Measurements from ENCODE around the gene C15orf62.

The C15orf62 gene

GRCh38 chr15:40769274-40770146 lies at the start of gene C15orf62:
Gene C15orf62 (plus strand): TSS chr15:40769980. CDS start chr15:40770496, 516 bp downstream.
- DNase-seq, result peak; percentile 38

DNA sequence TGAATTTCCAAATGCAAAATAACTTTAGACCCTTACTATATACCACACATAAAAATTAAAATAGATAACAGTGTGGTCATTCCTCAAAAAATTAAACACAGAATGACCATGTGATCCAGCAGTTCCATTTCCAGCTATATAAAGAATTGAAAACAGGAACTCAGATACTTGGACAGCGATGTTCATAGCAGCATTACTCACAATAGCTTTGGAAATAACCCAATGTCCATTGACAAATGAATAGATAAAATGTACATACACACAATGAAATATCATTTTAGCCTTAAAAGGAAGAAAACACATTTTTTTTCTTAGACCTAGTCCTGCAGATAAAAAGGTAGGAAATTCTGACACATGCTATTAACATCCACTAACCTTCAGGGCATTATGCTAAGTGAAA lies 48.1 kb upstream of the C15orf62 start:
- no peak for DNase-seq

- DNase-seq, result no peak
These were observed 47.4 kb upstream of the C15orf62 start for GRCh38 chr15:40722354-40722753.

GRCh38 chr15:40722934-40723333 lies 46.8 kb upstream of the C15orf62 start:
- no peak for DNase-seq

GRCh38 chr15:40723919-40724318 lies 45.9 kb upstream of the C15orf62 start:
- DNase-seq, result no peak

DNA sequence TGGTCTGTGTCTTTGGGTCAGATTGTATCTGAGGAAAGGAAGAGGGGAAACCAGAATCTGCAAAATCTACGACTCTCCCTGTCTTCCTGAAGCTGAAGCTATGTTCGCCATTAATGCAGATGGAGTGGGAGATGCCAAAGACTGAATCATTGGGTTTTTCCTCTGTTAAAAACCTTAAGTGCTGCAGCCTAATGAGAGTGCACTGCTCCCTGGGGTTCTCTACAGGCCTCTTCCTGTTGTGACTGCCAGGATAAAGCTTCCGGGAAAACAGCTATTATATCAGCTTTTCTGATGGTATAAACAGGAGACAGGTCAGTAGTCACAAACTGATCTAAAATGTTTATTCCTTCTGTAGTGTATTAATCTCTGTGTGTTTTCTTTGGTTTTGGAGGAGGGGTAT lies 38.7 kb upstream of the C15orf62 start:
- DNase-seq, result no peak

GRCh38 chr15:40736575-40736974 lies 33.2 kb upstream of the C15orf62 start:
- no peak for DNase-seq

- no peak for DNase-seq
These were observed 32.7 kb upstream of the C15orf62 start for GRCh38 chr15:40737048-40737447.

- no peak for DNase-seq
These were observed 30.7 kb upstream of the C15orf62 start for GRCh38 chr15:40739047-40739446.

DNA sequence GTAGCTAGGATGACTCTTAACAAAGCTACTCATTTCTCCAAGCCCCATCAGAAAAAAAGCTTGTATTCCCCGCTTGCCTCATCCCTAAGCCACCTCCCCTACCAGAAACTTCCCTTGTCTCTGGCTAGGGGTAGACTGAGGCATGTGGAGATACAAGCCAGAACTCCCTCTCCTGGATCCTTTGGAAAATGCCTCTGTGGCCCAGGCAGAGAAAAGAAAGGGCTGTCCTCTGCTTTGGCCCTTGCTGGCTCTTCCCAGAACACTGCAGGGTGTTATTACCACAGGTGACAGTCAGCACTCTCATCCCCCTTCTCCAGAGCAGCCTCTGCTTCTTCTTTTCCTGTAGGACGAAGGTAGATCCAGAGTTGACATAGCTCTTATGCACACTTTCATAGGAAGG lies 29.9 kb upstream of the C15orf62 start:
- no peak for DNase-seq

GRCh38 chr15:40743485-40743901 lies 26.3 kb upstream of the C15orf62 start:
- no peak for DNase-seq

- DNase-seq, result no peak
These were observed 25.6 kb upstream of the C15orf62 start for GRCh38 chr15:40743921-40744814.

DNA sequence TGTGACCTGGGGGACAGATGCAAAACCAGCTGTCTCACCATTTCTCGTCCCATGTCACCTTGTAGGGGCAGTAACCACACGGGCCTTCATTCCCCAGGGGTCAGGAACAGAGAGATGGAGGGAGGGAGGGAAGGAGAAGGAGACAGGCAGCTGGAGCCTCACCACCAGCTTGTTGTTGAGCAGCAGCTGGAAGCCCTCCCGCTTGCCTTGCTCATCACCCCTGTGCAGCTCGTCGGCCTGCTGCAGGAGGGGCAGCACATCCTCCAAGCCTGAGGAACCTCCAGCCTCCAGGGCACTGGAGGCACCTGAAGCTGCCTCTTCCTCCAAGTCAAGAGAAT lies 25.0 kb upstream of the C15orf62 start:
- no peak for DNase-seq

DNA sequence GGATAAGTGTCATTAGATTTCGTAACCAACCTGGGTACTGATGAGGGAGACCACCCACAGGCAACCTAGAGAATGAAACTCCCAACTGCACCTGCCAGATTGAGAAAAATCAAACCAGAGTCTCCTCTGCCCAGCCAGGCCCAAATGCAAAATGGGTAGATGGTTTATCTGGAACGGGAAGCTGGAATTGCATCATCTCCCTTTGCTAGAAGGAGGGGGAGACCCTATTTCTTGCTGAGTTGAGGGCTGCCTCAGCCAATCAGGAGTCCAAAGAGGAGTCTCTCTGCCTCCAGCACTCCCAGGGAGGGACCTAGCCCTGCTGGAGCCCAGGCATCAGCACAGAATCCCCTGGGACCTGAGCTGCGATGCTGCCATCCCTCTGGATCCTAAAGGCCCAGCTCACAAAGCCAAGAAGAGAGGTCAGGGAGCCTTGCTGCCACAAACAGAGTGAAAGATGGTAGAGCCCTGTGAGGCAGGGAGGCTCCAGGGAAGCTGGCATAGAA lies 22.8 kb upstream of the C15orf62 start:
- DNase-seq, result peak; percentile 20

- no peak for DNase-seq
These were observed 21.8 kb upstream of the C15orf62 start for GRCh38 chr15:40747685-40748631.

DNA sequence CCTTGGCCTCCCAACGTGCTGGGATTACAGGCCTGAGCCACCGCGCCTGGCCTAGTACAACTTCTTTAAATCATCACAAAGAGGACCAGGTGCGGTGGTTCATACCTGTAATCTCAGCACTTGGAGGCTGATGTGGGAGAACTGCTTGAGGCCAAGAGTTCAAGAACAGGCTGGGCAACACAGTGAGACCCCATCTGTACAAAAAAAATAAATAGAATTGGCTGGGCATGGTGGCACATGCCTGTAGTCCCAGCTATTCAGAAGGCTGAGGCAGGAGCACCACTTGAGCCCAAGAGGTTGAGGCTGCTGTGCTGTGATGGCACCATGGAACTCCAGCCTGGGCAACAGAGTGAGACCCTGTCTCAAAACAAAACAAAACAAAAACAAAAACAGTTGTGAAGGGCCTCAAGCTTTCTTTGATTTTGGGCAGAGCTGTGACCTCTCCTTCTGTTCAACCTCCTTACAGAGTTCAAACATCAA lies 20.6 kb upstream of the C15orf62 start:
- DNase-seq, result no peak

DNA sequence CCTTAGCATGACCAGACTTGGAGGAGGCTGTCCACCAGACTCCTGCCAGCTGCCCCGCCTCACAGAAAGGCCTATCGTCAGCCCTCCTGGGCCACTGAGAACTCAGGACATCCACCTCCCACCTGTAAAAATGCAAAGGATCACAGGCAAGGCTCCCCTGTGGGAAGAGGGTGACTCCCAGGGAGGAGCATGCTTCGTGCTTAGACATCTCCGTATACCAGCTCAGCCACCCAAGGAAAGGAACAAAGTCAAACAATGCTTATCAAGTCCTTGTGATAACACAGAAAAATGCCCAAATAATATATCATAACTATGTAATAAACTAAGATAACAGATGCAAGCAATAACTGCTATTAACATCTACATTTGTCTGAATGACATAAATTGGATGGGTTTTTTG lies 18.9 kb upstream of the C15orf62 start:
- no peak for DNase-seq

DNA sequence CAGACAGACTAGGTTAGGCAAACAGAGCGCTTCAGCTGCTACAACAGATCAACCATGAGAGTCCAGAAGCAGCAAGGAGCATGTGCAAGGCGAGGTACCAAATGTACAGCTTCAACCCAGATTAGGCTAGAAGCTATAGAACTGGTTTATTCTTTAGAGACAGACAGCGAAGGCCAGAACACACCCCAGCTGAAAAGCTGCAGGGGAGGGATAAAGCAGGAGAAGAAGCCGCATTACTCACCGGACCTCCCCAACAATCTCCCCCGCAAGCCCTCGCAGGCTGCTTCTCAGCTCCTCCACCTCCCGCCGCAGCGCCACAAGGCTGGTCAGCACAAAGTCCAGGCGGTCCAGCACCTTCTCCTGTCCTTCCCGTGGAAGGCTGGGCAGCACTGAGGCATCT lies 18.0 kb upstream of the C15orf62 start:
- DNase-seq, result no peak

GRCh38 chr15:40754574-40754882 lies 15.3 kb upstream of the C15orf62 start:
- DNase-seq, result peak; percentile 32

DNA sequence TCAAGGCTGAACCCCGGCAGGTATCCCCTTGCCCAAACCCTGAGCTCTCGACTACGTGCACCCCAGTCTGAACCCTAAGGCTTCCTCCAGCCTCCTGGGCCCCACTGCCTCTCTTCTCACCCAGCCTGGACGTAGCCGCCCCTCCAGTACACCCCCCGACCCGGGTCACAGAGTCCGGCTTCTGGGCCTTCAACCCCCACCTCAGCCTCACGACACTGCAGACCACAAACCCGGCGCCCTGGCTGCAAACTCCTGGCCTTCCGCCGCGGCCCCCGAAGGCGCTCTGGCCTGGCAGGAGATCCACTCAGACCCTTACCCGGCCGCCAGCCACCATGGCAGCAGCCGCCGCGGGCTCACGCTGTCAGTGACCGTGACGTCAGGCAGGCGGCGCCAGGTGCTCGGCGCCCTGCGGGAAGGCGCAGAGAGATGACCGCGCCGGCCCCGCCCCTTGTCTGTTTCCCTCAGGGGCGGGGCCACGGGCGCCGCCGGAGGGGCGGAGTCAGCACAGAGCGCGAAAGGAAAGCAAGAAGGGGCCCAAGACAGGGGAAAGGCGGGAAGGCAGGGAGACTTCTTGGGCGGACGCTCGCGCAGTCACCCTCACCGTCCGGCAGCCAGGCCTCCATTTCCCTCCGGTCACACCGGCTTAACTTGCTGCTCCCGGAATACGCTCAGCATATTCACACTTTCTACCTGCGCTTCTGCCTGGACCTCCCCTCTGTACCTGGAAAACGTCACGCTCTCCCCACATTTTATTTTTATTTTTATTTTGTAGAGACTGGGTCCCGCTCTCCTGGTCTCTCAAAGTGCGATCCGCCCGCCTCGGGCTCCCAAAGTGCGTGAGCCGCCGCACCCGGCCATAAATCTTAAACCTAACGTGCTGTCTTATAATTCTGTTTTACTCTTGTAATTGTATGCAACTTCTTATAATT lies 14.6 kb upstream of the C15orf62 start, which contains the start of gene RMDN3:
Gene RMDN3, minus strand, starts transcription at position 372 of the 929 bp plus-strand sequence. CDS start 471 bp downstream, outside the sequence.
- peak; percentile 96 for DNase-seq

DNA sequence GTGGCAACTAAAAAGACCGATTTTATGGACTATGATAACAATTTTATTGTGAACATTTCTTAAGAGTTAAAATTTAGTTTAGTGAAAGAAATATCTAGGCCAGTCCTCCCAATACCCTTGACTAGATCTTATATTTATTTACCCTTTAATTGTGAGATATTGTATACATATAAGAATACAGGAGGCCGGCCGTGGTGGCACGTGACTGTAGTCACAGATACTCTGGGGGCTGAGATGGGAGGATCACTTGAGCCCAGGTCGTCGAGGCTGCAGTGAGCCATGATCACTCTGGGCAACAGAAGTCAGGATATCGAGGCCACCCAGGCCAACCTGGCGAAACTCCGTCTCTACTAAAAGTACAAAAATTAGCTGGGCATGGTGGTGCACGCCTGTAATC lies 14.0 kb upstream of the C15orf62 start:
- DNase-seq, result peak; percentile 31
